22Rv1 (cell line): ENCODE measurements around the gene FANCI.
"Not testable (repeated sequence)": the region's sequence is repeated elsewhere in the genome, so short reads cannot be mapped to it uniquely, and the experiment has no call there.

Experiments used
- CTCF ChIP-seq: fragments of 450-650 bp; IDR thresholded peaks from 2 replicates; pipeline ENCODE4 v1.5.1; 2017; ENCODE audit warnings: mild to moderate bottlenecking
- ZFX ChIP-seq: fragments of 450-650 bp; IDR thresholded peaks from 2 replicates; pipeline ENCODE4 v1.6.1; 2017; ENCODE audit warnings: antibody characterized with exemption, borderline replicate concordance

- not testable (repeated sequence) for TF ChIP-seq ZFX, CTCF
These were observed 6.4 kb downstream of the FANCI start for GRCh38 chr15:89250142-89250541.
